Activated naive CD4-positive, alpha-beta T cell treated with anti-CD3 and anti-CD28 coated beads, Interleukin-2, amount 10 ng/mL, durations not matched to agents 7 days and 5 days (primary cell): ENCODE measurements around the gene DEXI.

Experiments
- CTCF ChIA-PET: fragments of 350-600 bp; sonication (Branson Sonifier 250); formaldehyde crosslinking; loops from one replicate; lab custom pipeline; 2021; ENCODE audit warnings: antibody characterized with exemption; lab: Charles Lee
- DNase-seq: peaks from one replicate; pipeline ENCODE4 v3.0.0-alpha.2; 2020
- H3K27ac Mint-ChIP-seq: one replicate; pipeline ENCODE4 v1.8.0; 2021; ENCODE audit warnings: mild to moderate bottlenecking, moderate library complexity, mixed read lengths
- H3K27me3 Mint-ChIP-seq: one replicate; pipeline ENCODE4 v1.8.0; 2021; ENCODE audit warnings: mild to moderate bottlenecking, mixed read lengths
- H3K36me3 Mint-ChIP-seq: one replicate; pipeline ENCODE4 v1.8.0; 2021; ENCODE audit warnings: mixed read lengths
- H3K4me1 Mint-ChIP-seq: one replicate; pipeline ENCODE4 v1.8.0; 2021; ENCODE audit warnings: mixed read lengths
- H3K4me3 Mint-ChIP-seq: one replicate; pipeline ENCODE4 v1.8.0; 2021; ENCODE audit warnings: mild to moderate bottlenecking, moderate library complexity, mixed read lengths
- H3K9me3 Mint-ChIP-seq: one replicate; pipeline ENCODE4 v1.8.0; 2021; ENCODE audit warnings: mixed read lengths

Gene DEXI

DNA sequence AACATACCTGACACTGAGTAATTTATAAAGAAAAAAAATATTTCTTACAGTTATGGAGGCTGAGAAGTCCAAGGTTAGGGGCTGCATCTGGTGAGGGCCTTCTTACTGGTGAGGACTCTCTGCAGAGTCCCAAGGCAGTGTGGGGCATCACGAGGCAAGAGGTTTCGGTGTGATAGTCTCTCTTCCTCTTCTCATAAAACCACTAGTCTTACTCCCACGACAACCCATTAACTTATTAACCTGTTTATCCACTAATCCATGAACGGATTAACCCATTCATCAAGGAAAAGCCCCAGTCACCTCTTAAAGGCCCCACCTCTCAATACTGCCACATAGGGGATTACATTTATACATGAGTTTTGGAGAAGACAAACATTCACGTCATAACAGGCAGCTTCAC is 45.1 kb downstream of the DEXI start:
- no peak for DNase-seq
- Mint-ChIP-seq H3K36me3 (peaks cover 41% of the 10 kb centered on the region), H3K9me3 (no peaks in the 10 kb centered on the region), H3K27me3 (peaks cover 3% of the 10 kb centered on the region), H3K4me3 (no peak overlapping the region), H3K27ac (no peak overlapping the region), H3K4me1 (peaks cover 2% of the 10 kb centered on the region)
- CTCF ChIA-PET: no interaction called here

DNA sequence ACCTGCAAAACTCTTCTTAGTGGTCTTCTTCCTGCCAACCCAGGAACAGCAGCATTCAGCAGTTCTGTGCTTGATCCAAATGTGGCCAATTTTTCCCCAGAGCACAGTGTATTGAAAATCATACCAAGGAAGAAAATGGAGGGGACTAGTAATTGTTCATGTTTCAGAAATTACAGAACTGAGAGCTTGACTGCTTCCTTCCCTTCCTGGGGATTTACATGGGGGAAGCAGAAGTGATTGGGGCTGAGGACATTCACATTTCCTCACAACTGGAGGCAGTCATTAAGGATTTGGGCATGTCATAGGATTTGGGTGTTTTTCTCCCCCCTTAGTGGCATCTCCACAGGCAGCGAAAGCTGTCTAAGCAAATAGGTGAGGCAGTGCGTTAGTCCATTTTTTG is 45.5 kb downstream of the DEXI start:
- CTCF ChIA-PET: no interaction called here
- DNase-seq: no peak
- H3K27me3 Mint-ChIP-seq: peaks cover 5% of the 10 kb centered on the region
- no peak overlapping the region for H3K4me3 Mint-ChIP-seq
- H3K4me1 Mint-ChIP-seq: peaks cover 4% of the 10 kb centered on the region
- H3K36me3 Mint-ChIP-seq: peaks cover 41% of the 10 kb centered on the region
- no peaks in the 10 kb centered on the region for H3K9me3 Mint-ChIP-seq
- H3K27ac Mint-ChIP-seq: no peak overlapping the region

DNA sequence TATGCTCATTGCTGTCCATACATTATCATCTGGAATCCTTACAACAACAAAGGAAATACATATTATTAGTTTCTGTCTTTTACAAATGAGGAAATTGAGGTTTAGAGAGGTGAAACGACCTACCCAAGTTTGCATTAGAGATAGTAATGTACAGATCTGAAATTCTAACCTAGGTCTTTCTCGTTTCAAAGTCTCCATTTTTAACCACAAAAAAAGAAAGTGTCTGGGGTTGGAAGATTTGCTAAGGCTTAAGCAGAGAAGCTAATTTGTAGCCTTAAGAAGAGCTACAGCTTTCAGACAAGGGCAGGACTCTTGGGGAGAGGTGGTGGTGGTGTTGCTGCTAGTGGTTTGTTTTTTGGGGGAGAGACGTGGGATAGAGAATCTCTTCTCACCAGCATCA is 46.1 kb downstream of the DEXI start:
- no peak overlapping the region for H3K4me3 Mint-ChIP-seq
- CTCF ChIA-PET: interaction anchor here (0.5 kb wide), 1 partner anchor 185 kb away, joined by 3 read pairs; no protein-coding TSS in a partner anchor
- H3K36me3 Mint-ChIP-seq: peaks cover 41% of the 10 kb centered on the region
- no peak for DNase-seq
- peaks cover 9% of the 10 kb centered on the region for H3K27me3 Mint-ChIP-seq
- peaks cover 8% of the 10 kb centered on the region for H3K4me1 Mint-ChIP-seq
- H3K9me3 Mint-ChIP-seq: no peaks in the 10 kb centered on the region
- no peak overlapping the region for H3K27ac Mint-ChIP-seq

- Mint-ChIP-seq H3K36me3 (peaks cover 36% of the 10 kb centered on the region), H3K4me1 (peaks cover 12% of the 10 kb centered on the region), H3K4me3 (no peak overlapping the region), H3K27me3 (peaks cover 9% of the 10 kb centered on the region), H3K27ac (no peak overlapping the region), H3K9me3 (no peaks in the 10 kb centered on the region)
- peak; percentile 69 for DNase-seq
- CTCF ChIA-PET: no interaction called here
These were observed 47.0 kb downstream of the DEXI start for GRCh38 chr16:10895053-10895946.

- Mint-ChIP-seq H3K9me3 (no peaks in the 10 kb centered on the region), H3K4me3 (no peak overlapping the region), H3K4me1 (peaks cover 13% of the 10 kb centered on the region), H3K36me3 (peaks cover 21% of the 10 kb centered on the region), H3K27me3 (peaks cover 20% of the 10 kb centered on the region), H3K27ac (no peak overlapping the region)
- DNase-seq: no peak
- CTCF ChIA-PET: interaction anchor here (0.9 kb wide), 1 partner anchor 372 kb away, joined by 3 read pairs; no protein-coding TSS in a partner anchor
These were observed 49.4 kb downstream of the DEXI start for GRCh38 chr16:10892782-10893318.

DNA sequence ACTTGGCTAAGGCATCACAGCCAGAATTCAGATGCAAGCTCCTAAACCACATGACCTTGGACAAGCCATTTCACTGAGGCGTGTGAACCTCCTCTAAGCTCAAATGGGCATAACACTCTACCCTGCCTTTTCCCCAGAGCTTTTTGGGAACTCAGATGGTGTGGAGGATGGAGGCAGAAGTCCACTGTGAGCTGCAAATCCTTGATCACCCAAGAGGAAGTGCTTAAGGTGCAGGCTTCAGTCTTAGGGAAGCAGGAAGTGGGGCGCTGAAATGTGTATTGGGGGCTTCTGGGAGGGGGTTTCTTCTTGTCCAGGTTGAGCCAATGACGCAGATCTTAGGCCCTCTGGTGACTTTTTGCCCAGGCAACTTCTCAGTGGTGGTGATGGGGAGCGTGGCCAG is 52.4 kb downstream of the DEXI start:
- no peak overlapping the region for H3K4me3 Mint-ChIP-seq
- H3K9me3 Mint-ChIP-seq: no peaks in the 10 kb centered on the region
- peaks cover 25% of the 10 kb centered on the region for H3K27me3 Mint-ChIP-seq
- peaks cover 3% of the 10 kb centered on the region for H3K36me3 Mint-ChIP-seq
- H3K4me1 Mint-ChIP-seq: peaks cover 13% of the 10 kb centered on the region
- H3K27ac Mint-ChIP-seq: no peak overlapping the region
- CTCF ChIA-PET: interaction anchor here (1.2 to 1.7 kb wide), 2 partner anchors 12 to 28 kb away, joined by 5 read pairs; no protein-coding TSS in a partner anchor
- no peak for DNase-seq

DNA sequence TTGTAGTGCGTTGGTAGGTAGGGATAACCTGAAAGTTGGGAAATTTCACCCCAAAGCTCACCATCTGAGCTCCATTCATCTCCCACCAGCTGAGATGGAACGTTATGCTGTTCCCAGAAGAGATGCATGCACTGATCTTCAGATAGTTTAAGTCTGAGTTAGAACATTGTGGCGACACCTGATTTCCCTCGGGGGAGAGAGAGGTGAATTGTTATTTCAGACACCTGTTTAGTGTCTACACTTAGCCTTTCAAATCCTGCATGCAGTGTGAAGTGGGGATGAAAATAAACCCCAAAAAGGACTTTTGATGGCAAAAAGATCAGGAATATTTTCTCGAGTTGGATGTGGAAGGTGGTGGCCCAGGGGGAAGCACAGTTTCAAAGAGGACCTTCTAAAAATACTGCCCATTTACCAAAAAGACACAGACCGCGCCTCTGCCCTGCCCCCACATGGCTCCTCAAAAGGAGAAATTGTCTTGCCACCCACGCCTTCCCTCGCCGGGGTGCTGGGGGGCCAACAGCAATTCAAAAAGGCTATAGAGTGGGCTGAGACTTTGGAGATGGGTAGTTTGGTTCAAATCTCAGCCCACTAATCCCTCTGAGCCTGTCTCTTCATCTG is 53.8 kb downstream of the DEXI start:
- no peak overlapping the region for H3K4me3 Mint-ChIP-seq
- no peaks in the 10 kb centered on the region for H3K9me3 Mint-ChIP-seq
- H3K4me1 Mint-ChIP-seq: peaks cover 20% of the 10 kb centered on the region
- no peak for DNase-seq
- no peak overlapping the region for H3K27ac Mint-ChIP-seq
- H3K27me3 Mint-ChIP-seq: peaks cover 35% of the 10 kb centered on the region
- CTCF ChIA-PET: interaction anchor here (1.7 kb wide), 1 partner anchor 29 kb away, joined by 5 read pairs; no protein-coding TSS in a partner anchor
- peaks cover 13% of the 10 kb centered on the region for H3K36me3 Mint-ChIP-seq

- H3K9me3 Mint-ChIP-seq: no peaks in the 10 kb centered on the region
- H3K4me3 Mint-ChIP-seq: no peak overlapping the region
- H3K27me3 Mint-ChIP-seq: peaks cover 44% of the 10 kb centered on the region
- peaks cover 18% of the 10 kb centered on the region for H3K36me3 Mint-ChIP-seq
- DNase-seq: no peak
- CTCF ChIA-PET: no interaction called here
- peaks cover 32% of the 10 kb centered on the region for H3K4me1 Mint-ChIP-seq
- no peak overlapping the region for H3K27ac Mint-ChIP-seq
These were observed 57.0 kb downstream of the DEXI start for GRCh38 chr16:10885246-10885645.

DNA sequence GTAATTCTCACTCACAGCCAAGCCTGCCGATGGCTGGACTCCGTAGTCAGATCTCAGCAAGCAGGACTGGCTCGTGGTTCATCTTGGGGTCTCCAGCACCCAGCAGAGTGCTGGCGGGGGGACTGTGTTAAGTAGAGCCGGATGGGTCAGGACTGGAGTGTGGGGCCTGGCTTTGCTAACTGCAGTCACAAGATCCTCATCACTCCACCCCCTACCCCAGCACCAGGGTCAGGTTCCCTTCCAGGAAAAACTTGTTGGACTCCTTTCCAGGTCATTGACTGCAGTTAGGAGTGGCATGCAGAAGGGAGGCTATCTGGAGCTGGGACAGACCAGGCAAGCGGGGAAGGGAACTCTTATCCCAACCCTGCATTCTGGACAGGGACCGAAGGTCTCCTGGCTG is 59.3 kb downstream of the DEXI start:
- Mint-ChIP-seq H3K4me3 (no peak overlapping the region), H3K27me3 (peaks cover 54% of the 10 kb centered on the region), H3K36me3 (peaks cover 20% of the 10 kb centered on the region), H3K9me3 (no peaks in the 10 kb centered on the region), H3K27ac (no peak overlapping the region), H3K4me1 (peaks cover 51% of the 10 kb centered on the region)
- no peak for DNase-seq
- CTCF ChIA-PET: no interaction called here

- Mint-ChIP-seq H3K36me3 (peaks cover 23% of the 10 kb centered on the region), H3K4me3 (peak overlapping the region; percentile 50), H3K4me1 (peaks cover 65% of the 10 kb centered on the region), H3K9me3 (no peaks in the 10 kb centered on the region), H3K27ac (peak overlapping the region; percentile 82), H3K27me3 (peaks cover 64% of the 10 kb centered on the region)
- CTCF ChIA-PET: no interaction called here
- peak; percentile 46 for DNase-seq
These were observed 60.7 kb downstream of the DEXI start for GRCh38 chr16:10881479-10882030.

DNA sequence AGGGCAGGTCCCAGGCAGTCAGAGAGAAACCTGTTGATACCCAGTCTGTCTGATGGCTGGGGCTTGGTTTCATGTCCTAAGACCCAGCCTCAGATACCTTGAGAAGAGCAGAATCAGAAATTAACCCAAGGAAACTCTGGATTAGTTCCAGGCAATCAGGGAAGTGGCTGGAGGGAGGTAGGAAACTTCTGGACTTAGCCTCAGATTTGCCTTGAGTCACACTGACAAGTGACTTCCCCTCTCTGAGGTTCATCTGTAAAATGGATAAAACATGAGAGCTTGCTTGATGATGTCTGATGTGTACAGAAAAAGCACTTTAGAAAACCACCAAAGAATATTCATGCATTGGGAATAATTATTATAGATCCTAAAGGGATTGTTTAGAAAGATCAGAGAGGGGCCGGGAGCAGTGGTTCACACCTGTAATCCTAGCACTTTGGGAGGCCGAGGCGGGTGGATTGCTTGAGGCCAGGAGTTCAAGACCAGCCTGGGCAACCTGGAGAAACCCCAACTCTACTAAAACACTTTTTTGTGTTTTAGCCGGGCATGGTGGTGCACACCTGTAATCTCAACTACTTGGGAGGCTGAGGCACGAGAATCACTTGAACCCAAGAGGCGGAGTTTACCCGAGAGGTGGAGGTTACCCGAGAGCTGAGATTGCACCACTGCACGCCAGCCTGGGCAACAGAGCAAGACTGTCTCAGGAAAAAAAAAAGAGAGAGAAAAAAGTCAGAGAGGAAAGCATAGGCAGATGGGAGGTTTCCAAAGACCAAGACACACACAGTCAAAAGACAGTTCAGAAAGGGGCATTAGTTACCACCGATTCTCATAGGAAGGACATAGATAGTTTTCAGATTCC is 61.4 kb downstream of the DEXI start:
- H3K27ac Mint-ChIP-seq: peak overlapping the region; percentile 82
- H3K9me3 Mint-ChIP-seq: no peaks in the 10 kb centered on the region
- H3K4me3 Mint-ChIP-seq: peak overlapping the region; percentile 50
- peaks cover 21% of the 10 kb centered on the region for H3K36me3 Mint-ChIP-seq
- H3K4me1 Mint-ChIP-seq: peaks cover 69% of the 10 kb centered on the region
- DNase-seq: no peak
- H3K27me3 Mint-ChIP-seq: peaks cover 67% of the 10 kb centered on the region
- CTCF ChIA-PET: no interaction called here

DNA sequence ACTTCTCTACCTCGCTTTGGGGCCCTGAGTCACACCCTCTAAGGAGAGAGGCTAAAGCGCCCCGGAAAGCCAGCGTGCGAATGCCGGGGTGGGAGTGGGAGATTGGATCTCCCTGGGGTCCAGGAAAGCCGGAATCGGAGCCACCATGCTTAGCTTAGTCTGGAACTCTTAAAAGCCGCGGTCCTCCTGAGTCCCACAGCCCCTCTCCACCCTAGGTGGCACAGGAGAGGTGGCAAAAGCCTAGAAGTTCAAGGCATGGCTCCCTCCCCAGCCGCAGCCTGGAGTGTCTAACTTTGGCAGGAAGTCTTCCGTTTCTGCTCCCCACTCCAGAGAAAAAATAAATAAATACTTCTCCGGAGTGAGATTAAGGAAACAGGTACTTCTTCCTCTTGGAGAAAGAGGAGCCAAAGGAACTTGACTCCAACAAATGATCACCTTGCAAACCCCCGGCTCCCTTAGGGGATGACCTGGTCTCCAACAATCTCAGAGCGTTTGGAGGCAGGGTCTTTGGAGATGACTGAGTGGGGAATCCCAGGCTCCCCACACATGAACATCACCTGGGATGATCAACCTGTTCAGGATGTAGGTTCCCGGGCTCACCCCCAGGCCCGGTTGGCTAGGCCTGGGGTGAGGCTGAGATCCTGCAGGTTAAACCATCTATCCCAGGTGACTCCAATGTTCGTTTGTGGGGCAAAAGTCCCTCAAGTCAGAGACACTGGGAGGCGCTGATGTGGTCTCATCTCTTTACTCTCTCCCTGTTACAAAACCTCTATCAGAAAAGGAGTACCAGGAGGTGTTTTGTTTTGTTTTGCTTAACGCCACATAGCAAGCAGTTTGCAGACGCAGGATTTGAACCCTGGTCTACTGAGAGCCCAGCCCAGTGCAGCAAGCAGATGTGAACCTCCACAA is 62.3 kb downstream of the DEXI start:
- H3K9me3 Mint-ChIP-seq: no peaks in the 10 kb centered on the region
- peak overlapping the region; percentile 90 for H3K4me3 Mint-ChIP-seq
- no peak for DNase-seq
- H3K27ac Mint-ChIP-seq: peak overlapping the region; percentile 71
- H3K27me3 Mint-ChIP-seq: peaks cover 76% of the 10 kb centered on the region
- peaks cover 21% of the 10 kb centered on the region for H3K36me3 Mint-ChIP-seq
- CTCF ChIA-PET: interaction anchor here (0.6 to 1.4 kb wide), 3 partner anchors 29 to 268 kb away, joined by 3 to 7 read pairs (median 4); no protein-coding TSS in a partner anchor
- H3K4me1 Mint-ChIP-seq: peaks cover 78% of the 10 kb centered on the region
